ENCODE results near the gene AP2A2.

AP2A2 gene

GRCh38 chr11:924406-925157 lies 1.1 kb upstream of the AP2A2 start:
- DNase-seq (ENCODE audit: low spot score) = no peak

DNA sequence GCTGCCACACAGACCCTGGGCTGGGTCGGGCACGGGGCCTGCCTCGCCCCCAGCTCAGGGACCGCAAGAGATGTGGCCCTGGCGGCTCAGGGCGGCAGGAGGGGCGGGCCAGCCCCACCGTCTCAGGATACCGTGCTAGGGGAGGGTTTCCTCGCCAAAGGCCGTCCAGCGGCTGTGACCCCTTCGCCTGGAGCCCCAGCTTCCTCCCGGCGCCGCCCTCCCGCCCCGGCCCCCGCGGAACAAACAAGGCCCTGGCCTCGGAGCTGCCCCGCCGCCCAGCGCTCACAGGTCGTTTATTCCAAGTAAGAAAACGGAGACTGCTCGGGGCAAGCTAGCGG lies 543 bp upstream of the AP2A2 start:
- DNase-seq (ENCODE audit: low spot score) = no peak

DNA sequence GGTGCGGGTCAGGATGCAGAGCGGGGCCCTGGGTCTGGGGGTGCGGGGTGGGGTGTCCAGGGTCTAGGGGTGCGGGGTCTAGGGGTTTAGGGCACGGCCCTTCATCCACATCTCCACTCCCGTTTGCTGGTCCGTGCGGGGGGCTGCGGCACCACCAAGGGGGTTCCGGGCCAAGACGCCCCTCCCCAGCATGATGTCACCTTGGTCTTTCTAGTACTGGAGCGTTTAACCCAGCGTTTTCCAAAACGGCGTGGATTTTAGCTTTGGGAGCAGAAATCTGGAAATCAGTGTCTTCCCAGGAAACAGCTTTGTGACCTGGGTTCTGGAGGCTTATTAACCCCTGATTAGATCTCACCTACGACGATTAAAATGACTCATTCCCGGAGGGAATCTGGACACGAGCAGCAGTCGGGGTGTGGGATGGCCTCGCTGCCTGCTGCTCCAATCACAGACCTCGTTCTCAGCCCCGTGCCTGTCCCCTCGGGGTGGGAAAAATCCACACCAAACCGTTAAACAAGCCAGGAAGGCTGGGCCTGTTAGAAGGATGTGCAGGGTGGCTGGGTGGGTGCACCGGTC lies 759 bp downstream of the AP2A2 start:
- peak; percentile 91 for DNase-seq (ENCODE audit: low spot score)

GRCh38 chr11:927871-928270 lies 2.2 kb downstream of the AP2A2 start:
- no peak for DNase-seq (ENCODE audit: low spot score)

DNA sequence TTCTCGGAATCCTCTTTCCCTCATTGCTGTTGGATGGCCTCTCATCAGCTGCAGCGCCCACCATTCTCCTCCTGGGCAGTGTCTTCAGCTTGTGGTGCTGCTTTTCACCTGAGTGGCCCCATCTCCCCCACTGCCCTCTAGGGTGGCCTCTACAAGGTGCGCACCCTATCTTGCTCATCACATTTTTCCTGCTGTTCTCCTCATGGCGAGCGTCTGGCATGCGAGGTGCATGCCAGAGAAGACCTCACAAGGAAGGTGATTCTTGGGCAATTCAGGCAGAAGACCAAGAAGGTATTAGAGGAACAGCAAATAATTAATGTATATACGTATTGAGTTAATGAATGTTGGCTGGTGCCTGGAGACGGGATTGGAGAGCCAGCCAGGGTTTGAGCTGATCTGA lies 3.1 kb downstream of the AP2A2 start:
- DNase-seq (ENCODE audit: low spot score) = no peak

- no peak for DNase-seq (ENCODE audit: low spot score)
Observed at GRCh38 chr11:929405-929804, 3.7 kb downstream of the AP2A2 start.

- no peak for DNase-seq (ENCODE audit: low spot score)
Observed at GRCh38 chr11:931385-931784, 5.7 kb downstream of the AP2A2 start.

GRCh38 chr11:932435-932834 lies 6.8 kb downstream of the AP2A2 start:
- no peak for DNase-seq (ENCODE audit: low spot score)

GRCh38 chr11:933142-933851 lies 7.6 kb downstream of the AP2A2 start:
- DNase-seq (ENCODE audit: low spot score) = no peak

DNA sequence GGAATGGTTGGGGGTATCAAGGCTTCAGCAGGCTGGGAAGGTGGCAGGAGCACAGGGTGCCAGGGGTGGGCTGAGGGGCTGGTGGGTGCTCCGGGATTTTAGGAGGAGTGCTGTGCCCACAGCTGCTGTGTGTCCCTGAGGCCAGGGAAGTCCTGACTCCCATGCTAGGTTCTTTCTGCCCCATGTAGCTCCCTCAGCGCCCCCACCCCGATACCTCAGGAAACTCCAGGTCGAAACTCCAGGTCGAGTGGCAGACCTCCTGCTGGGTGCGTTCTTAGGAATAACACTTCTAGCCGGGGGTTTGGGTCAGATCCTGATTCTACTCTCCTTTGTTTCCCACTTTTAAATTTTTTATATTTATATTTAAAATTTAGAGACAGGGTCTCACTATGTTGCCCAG lies 8.3 kb downstream of the AP2A2 start:
- DNase-seq (ENCODE audit: low spot score) = no peak

DNA sequence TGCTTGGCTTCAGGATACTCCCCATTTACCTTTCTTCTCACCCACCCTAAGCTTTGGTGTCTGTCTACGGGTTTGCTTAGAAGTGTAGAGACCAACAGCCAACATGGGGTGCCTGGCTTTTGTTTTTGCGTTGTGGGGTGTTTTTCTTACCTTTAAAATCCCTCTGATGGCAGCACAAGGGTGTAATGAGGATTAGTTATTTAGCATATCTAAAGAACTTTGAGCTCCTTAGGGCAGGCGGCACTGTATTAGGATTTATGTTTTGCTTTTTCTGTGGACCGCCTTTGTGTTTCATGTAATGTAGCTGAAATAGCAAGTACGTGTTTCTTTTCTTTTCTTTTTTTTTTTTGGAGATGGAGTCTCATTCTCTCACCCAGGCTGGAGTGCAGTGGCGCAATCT lies 8.9 kb downstream of the AP2A2 start:
- DNase-seq (ENCODE audit: low spot score) = no peak

DNA sequence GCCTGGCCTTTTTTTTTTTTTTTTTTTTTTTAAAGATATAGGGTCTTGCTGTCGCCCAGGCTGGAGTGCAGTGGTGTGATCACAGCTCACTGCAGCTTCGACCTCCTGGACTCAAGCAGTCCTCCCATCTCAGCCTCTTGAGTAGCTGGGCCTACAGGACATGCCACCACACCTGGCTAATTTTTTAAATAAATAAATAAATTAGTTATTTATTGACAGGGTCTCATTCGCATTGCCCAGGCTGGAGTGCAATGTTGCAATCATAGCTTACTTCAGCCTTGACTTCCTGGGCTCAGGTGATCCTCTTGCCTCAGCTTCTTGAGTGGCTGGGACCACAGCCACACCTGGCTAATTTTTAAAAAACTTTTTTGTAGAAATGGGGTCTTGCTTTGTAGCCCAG lies 10.5 kb downstream of the AP2A2 start:
- DNase-seq (ENCODE audit: low spot score) = no peak

DNA sequence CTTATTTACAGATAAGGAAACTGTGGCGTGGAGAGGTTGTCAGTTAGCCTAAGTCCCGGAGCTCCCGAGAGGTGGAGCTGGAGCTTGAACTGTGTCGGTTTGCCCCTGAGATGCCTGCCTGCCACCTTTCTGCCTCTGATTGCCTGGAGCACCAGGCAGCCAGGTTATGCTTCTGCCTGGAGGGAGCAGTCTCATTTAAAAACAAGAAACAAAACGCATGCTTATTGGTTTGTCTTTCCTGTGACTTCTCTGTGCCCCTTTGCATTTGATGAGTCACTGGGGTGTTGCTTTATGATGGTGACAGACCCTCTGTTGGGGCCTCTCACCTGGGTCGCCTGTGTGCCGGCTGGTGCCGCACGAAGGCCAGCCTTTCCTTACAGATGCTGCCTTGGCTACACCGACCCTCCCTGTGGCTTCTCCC lies 12.2 kb downstream of the AP2A2 start:
- no peak for DNase-seq (ENCODE audit: low spot score)

- DNase-seq (ENCODE audit: low spot score) = no peak
Observed at GRCh38 chr11:940496-941135, 14.9 kb downstream of the AP2A2 start.

DNA sequence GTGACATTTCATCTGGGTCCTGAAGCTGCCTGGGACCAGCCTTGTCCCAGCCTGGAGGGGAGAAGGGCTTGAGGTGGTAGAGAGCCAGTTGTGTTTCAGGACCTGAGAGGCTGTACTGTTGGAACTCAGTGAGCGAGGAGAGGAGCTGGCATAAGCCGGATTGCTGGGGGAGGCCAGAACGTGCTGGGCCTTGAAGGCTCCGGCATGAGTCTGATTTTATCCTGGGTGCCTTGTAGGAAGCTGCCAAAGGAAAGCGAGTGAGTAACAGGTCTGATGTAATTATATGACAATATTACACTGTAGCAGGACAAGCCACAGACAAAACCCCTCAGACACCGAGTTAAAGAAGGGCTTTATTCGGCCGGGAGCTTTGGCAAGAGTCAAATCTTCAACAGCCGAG lies 17.2 kb downstream of the AP2A2 start:
- no peak for DNase-seq (ENCODE audit: low spot score)

- no peak for DNase-seq (ENCODE audit: low spot score)
Observed at GRCh38 chr11:944711-945470, 19.2 kb downstream of the AP2A2 start.

DNA sequence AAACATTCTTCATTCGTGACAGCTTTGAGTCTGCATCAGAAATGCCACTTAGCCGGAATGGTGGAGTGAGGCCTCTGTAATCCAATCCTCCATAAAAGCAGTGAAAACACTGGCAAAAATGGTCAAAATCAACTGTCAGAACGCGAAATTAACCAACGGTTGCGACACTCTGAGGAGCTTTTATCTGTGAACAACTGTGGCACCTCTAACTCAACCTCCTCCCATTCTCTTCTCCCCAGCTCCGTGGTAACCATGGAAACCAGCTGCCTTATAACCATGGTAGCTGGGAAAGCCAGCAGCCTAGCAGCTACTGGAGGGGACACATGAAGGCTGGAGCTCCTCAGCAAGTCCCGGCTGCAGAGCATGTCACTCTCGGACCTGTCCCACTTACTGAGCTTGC lies 20.3 kb downstream of the AP2A2 start:
- DNase-seq (ENCODE audit: low spot score) = no peak

DNA sequence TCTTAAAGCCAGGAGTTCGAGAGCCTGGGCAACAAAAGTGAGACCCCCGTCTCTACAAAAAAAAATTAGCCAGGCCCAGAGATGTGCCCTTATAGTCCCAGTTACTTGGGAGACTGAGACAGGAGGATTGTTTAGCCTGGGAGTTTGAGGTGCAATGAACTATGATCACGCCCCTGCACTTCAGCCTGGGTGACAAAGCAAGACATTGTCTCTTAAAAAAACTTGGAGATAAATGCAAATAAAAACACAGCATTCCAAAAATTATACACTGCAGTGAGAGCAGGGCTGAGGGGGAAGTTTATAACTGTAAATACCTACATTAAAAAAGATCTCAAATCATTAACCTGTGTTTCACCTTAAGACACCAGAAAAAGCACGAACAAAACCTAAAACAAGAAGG lies 22.1 kb downstream of the AP2A2 start:
- DNase-seq (ENCODE audit: low spot score) = no peak

GRCh38 chr11:951507-951906 lies 25.8 kb downstream of the AP2A2 start:
- DNase-seq (ENCODE audit: low spot score) = no peak

DNA sequence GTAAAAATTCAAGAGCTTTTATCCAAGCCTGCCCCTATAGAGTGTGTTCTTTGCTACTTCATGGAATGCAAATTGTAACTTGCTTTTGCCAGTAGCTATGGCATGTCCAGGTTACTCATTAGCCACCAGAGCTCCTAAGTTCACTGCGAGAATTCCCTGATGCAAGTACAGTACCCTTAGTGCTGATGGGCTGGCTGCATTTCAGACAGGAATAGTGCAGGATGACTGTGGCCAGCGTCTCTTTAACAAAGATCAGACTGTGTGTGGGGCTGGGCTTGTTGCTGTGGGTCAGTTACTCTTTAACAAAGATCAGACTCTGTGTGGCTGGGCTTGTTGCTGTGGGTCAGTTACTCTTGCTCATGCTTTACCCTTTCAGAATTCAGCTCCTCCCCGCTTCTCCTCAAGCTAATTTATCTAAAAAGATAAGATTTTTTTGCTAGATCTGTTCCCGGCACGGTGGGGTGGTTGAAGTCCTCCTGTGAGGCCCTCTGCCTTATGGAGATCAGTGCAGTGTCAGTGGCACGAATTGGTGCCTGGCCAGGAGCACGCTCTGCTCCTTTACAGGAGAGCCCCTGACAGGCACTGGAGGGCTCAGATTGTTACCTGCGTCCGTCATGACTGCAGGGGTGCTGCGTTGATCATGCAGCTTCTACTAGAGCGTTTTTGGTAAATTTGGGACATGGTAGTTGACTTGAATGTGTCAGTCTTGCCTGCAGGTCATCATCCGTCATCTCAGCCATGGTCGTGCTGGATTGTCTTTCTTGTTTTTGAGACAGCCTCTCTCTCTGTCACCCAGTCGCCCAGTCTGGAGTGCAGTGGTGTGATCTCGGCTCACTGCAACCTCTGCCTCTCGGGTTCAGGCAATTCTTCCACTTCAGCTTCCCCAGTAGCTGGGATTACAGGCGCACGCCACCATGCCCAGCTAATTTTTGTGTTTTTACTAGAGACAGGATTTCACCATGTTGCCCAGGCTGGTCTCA lies 27.0 kb downstream of the AP2A2 start:
- DNase-seq (ENCODE audit: low spot score) = no peak

- no peak for DNase-seq (ENCODE audit: low spot score)
Observed at GRCh38 chr11:953512-953911, 27.8 kb downstream of the AP2A2 start.
